GM08714 (cell line): ENCODE data around the gene FAM174B.

ENCODE experiments used
- H3K4me3 ChIP-seq: fragments of 200-500 bp; sonication (Bioruptor generic); 2 replicates; pipeline ENCODE4 v1.5.1; 2014; ENCODE audit warnings: mild to moderate bottlenecking, low read length, inconsistent platforms
- ZNF274 ChIP-seq: IDR thresholded peaks from 2 replicates; pipeline ENCODE4 v1.6.1; 2012; ENCODE audit warnings: mild to moderate bottlenecking, low read depth, low read length

FAM174B gene

DNA sequence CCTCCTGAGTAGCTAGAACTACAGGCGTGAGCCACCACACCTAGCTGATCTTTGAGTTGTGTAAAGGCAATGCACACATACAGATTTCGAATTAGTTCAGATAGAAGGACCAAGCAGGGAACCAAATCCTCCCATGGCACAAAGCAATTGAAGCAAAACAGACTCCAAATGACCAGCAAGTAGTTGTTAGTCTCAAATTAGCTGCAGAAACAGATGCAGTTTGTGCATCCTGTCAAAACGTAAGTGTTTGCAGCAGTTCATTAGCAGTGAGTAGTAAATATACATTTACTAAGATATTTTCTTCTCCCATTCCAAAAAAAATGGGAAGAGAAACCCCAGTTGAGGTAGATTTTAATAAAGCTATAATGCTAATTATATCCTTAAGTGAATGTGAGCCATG, 15.8 kb upstream of the FAM174B start:
- H3K4me3 ChIP-seq = no peak overlapping the region
- TF ChIP-seq ZNF274 = no peak

DNA sequence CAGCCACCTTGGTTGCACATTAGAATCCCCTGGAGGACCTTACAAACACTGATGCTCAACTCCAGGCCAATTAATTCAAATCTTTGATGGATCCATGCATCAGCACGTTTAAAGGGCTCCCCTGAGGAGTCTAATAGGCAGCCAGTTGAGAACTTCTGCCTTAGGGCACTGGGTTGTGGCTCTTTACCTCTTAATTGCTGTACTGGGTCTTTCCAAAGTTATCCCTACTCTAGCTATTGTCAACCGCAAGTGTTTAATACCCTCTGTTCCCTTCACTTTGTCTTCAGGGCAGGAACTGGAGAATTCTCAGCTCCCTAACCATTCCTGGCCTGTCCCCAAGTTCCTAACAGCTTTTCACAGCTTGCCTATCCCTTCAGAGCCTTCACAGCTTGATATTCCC, 15.0 kb upstream of the FAM174B start:
- no peak for TF ChIP-seq ZNF274
- H3K4me3 ChIP-seq = no peak overlapping the region

DNA sequence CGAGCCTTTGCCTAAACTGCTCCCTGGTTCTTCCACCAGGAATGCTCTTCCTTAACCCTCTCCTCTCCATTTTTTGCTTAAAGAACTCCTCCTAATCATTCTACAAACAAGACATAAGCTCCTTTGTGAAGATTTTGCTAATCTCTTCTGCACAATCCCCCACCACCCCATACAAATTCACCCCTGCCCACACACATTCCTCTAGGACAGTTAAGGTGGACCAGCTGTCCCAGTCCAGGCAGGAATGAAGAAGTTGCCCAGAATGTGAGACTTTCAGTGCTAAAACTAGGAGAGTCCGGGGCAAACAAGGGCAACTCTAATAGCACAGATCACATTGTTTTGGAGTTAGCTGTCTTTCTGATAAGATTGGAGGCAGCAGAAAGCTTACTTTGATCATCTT, 13.9 kb upstream of the FAM174B start:
- H3K4me3 ChIP-seq = no peak overlapping the region
- TF ChIP-seq ZNF274 = no peak

DNA sequence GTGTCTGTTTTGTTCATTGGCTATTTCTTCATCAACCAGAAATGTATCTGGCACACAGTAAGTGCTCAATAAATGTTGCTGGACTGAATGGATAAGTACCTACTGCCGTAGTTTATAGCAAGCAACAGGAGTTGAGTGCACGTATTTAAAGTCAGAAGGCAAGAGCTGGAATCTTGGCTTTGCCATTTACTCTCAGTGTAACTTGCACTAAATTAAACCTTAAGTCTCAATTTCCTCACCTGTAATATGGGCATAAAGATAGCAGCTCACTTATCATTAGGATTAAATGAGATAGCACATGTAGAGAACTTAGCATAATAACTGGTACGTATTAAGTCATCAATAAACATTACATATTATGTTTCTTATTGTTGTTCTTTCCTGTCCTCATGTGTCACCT, 13.0 kb upstream of the FAM174B start:
- H3K4me3 ChIP-seq = no peak overlapping the region

DNA sequence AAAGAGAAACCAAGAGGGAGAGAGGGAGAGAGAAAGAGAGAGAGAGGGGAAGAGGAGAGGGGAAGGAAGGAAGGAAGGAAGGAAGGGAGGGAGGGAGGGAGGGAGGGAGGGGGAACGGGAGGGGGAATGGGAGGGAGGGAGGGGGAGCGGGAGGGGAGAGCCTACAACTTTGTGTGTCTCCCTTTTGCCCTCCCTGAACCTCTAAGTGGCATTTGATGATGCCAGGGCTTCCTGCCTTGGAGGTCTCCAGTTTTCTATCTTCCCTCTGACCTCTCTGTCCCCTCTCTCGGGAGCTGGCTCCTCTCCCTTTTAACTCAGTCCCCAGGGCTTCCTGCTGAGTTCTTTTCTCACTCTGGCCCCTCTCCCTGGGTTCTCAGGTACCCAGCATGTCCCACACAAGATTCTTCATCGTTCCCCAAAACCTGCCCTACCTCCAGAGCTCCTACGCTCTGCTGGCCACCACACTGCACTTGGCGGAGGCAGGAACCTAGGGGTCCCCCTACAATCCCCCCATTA, 12.5 kb upstream of the FAM174B start:
- H3K4me3 ChIP-seq = no peak overlapping the region
- no peak for TF ChIP-seq ZNF274

More for the DNA sequence above, 13.0 kb upstream of the FAM174B start:
- TF ChIP-seq ZNF274 = no peak

DNA sequence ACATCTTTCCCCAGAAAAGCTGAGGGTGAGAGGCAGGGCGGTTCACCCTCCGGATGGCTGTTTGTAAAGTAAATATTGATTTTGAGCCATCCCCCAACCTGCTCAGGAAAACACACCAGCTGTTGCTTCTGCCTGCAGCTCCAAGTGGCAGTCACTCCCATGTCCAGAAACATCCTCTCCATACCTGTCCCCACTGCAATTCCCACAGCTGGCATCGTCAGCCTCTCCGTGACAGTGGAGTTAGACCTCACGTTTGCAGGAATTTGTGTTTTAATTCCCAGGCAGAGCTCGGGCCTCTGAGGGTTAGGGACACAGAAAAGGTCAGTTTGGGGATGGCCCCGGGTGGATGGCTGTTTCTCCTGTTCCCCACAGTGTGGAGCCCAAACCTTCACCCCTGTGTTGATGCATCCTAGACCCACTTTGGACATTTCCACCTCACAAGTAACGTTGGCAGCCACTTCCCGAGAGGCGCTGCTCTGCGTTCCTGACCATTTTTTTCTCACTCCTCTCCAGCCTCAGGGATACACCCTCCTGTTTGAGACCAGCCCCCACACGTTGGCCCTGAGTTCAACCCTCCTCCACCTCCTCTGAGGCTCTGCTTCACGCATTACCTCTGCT, 11.8 kb upstream of the FAM174B start:
- no peak overlapping the region for H3K4me3 ChIP-seq

DNA sequence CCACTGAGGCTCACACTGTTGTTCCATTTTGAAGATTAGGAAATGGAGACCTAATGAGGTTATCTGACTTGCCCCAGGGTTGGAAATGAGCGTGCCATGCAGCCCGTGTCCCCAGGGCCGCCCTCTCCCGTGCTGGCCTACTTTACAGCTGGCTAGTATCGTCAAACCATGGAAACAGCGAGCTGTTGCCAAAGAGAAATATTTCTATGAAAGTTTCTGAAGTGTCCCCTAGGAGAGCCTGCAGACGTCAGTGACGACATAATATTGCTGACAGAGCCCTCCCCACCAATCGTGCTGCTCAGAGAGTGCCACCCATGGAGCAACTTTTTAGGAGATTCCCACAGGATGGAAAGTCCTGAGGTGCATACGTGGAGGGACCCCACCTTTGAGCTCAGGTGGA, 11.2 kb upstream of the FAM174B start:
- no peak overlapping the region for H3K4me3 ChIP-seq
- TF ChIP-seq ZNF274 = no peak

More for the DNA sequence above, 11.8 kb upstream of the FAM174B start:
- no peak for TF ChIP-seq ZNF274

DNA sequence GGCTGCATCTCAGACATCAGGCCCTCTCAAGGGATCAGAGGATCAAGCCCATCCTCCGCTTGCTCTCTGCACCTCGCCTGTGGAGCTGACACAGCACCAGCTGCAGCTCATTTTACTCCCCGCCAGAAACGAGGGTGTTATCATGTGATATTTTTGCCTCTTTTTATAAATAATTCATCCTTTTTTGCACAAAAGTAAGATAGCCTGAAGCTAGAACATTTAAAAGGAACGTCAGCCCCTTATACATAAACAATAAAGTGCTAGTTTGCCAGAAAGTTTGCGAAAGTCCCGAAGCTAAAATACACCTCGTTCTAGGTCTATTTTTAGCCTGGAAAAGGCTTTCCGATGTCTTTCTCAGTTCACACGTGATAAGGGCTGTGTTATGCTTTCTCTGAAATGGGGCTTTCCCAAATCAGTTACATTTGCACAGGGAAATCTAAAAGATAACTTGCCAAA, 9.6 kb upstream of the FAM174B start:
- TF ChIP-seq ZNF274 = no peak
- H3K4me3 ChIP-seq = no peak overlapping the region

DNA sequence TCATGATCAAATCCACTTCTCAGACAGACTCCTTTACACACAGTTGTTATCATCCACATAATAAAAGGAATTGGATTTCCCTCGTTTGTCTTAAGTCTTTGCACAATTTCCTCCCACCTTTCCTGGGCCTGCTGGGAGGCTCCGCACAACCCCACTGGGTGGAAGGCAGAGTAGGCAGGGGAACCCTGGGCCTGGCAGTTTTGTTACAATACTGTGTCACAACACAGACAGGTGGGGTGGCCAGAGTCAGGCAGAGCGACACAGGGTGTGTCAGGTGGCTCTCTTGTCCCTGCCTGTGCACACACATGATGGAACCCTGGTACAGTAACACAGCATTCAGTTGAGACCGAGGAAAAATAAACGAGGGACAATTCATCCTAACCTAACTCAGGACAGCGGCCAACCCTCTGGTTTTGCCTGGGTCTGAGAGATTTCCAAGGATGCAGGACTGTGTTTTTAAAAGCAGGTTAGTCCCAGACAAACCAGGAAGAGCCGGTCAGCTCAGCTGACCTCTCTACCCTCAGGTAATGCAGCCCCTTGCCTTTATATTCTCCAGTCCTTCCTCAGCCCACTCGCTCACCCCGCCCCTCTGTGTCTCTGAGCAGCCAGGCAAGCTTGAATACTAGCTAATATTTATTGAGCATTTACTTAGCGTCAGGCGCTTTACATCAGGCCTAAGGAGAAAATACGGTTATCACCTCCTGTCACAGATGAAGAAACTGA, 8.8 kb upstream of the FAM174B start:
- H3K4me3 ChIP-seq = no peak overlapping the region
- no peak for TF ChIP-seq ZNF274

DNA sequence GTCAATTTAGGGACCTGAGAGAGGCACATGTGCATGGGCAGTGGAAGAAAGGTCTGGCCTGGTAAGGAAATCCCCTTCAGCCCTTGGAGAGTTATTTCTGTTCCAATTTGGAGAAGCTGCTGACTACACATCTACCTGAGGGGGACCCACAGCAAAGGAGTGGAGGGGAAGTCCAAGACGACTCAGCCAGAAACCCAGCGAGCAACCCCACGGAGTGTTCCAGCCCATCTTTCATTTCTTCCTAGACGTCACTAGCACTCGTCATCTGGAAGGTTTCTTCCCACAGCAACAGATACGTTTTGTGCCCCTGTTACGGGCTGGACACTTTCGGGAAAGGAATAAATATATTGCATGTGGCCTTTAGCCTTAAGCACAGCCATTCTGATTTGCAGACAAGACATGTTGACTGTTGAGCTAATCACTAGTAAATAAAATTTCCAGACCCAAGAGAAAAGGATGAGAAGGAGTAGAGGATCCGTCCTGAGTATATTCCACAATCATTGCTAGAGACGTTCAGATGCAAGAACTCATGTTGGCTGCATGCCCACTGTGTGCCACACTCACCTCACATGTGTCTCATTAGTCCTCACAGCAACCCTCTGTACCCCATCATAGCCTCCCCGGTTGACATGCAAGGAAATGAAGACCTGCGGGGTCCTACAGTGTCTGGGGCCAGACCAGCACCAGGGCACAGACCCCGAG, 7.8 kb upstream of the FAM174B start:
- no peak overlapping the region for H3K4me3 ChIP-seq
- TF ChIP-seq ZNF274 = no peak

DNA sequence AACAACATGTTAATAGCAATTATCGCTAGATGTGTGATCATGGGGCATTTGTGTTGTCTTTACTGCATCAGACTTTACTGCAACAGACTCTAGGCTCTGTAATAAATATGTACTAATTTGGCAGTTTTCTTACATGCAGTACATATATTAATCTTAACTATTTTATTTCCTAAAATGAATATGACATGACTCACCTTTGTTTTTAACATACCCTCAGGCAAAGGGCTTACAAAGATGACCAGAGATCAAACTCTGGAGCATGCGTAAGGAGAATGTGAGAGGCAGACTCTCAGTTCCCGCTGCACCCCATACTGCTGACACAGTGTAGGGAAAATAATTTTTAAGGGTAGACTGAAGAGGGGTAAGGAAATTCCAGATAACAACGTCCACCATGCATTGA, 7.2 kb upstream of the FAM174B start:
- no peak overlapping the region for H3K4me3 ChIP-seq
- TF ChIP-seq ZNF274 = no peak

DNA sequence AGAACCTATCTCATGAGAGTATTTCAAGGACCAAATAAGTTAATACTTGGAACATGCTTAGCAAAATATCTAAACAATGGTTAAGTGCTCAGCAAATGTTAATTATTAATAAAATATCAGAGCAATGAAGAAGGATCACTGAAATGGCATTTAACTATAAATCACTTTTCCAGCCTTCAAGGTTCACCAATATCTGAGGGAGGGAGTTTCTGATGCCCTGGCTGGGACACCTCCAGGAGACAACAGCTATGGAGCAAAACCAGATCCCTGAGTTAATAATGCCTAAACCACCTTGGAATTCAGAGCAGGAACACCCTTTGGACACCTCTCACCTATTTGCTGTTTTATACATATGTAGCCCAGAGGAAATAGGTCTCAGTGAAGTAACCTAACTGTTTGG, 6.4 kb upstream of the FAM174B start:
- no peak for TF ChIP-seq ZNF274
- H3K4me3 ChIP-seq = no peak overlapping the region

DNA sequence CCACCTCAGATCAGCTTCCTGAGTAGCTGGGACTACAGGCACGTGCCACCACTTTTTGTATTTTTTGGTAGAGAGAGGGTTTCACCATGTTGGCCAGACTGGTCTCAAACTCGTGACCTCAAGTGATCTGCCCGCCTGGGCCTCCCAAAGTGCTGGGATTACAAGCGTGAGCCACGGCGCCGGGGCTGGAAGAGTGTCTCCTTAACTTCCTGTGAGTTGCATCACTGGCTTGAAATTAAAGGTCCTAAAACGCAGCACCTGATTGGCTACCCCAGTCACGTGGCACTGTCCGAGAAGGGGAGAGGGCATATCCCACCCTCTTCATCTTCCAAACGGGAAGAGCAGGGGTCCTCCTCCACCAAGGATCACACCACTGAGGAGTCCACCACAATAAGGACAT, 5.5 kb upstream of the FAM174B start:
- TF ChIP-seq ZNF274 = no peak
- H3K4me3 ChIP-seq = no peak overlapping the region

DNA sequence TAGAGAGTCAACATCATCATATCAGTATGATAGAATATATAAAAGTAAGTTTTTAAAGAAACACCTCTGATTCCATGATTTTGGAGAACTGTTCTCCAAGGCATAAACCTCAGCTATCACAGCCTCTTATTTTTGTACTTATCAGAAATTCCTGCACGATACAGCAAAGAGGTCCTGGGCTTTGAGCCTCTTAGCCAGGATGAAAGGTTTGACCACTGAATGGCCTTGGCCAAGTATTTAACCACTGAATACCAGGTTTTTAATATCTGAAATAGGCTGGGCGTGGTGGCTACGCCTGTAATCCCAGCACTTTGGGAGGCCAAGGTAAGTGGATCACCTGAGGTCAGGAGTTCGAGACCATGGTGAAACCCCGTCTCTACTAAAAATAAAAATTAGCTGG, 1.9 kb upstream of the FAM174B start:
- TF ChIP-seq ZNF274 = no peak
- no peak overlapping the region for H3K4me3 ChIP-seq

DNA sequence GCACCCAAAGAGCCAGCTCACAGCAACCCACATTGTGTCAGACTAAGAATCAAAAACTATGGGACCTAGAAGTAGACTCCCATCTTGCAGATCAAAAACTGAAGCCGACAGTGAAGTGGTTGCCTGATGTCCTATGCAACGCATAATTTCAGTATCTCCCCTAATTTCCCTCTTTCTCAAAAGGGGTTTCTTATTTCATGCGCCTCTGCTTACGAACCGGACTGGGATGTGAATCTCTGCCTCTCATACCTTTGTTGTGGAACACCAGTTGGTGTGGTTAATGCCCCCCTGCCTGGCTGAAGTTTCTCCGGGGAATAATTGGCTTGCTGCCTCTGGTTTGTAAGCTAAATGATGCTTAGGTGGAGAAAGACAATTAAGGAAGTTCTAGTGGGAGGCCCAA, 514 bp upstream of the FAM174B start:
- H3K4me3 ChIP-seq = peak overlapping the region; percentile 68; the same call in 1 of the 2 replicates
- no peak for TF ChIP-seq ZNF274
